HuH-7 (cell line): Measurements from ENCODE around the gene ATP1A1.

Source experiments
- DNase-seq: peaks from one replicate; pipeline ENCODE4 v3.0.0; 2011; ENCODE audit warnings: low spot score

Gene ATP1A1

GRCh38 chr1:116345011-116345410 is 28.0 kb upstream of the ATP1A1 start:
- no peak for DNase-seq

GRCh38 chr1:116345843-116346242 is 27.2 kb upstream of the ATP1A1 start:
- DNase-seq: no peak

- no peak for DNase-seq
Measured at GRCh38 chr1:116346943-116347673, 25.9 kb upstream of the ATP1A1 start.

DNA sequence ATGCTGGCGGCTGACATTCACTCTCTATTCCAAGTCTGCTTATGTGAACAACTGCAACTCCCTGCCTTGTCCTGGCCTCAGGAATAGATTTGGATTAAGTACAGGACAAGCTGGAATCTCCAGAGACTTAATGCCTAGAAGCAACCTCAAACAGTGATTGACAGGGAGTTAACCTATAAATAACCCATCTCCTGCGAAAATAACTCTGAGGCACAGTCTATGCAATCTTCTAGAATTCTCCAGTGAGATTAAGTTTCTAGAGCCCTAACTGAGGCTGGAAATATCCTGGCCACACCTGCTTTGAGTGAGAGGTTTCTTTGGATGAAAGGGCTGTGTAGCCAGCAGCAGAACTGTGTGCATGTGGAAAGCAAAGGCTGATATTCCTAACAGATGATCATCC is 25.3 kb upstream of the ATP1A1 start:
- DNase-seq: no peak

- DNase-seq: no peak
Measured at GRCh38 chr1:116350097-116350645, 22.9 kb upstream of the ATP1A1 start.

DNA sequence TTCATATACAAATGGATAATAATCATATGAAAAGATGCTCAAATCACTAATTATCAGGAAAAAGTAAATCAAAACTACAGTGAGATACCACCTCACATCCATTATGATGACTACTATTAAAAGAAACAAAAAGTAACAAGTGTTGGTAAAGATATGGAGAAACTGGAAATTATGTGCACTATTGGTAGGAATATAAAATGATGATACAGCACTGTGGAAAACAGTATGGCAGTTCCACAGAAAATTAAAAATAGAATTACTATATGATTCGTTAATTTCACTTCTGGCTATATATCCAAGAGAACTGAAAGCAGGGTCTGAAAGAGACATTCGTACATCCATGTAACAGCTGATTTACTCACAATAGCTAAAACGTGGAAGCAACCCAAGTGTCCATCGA is 21.1 kb upstream of the ATP1A1 start:
- no peak for DNase-seq

GRCh38 chr1:116352349-116352813 is 20.7 kb upstream of the ATP1A1 start:
- DNase-seq: no peak

- no peak for DNase-seq
Measured at GRCh38 chr1:116353155-116353554, 19.9 kb upstream of the ATP1A1 start.

GRCh38 chr1:116356067-116356466 is 17.0 kb upstream of the ATP1A1 start:
- no peak for DNase-seq

GRCh38 chr1:116356673-116357072 is 16.4 kb upstream of the ATP1A1 start:
- DNase-seq: no peak

GRCh38 chr1:116357487-116357886 is 15.6 kb upstream of the ATP1A1 start:
- no peak for DNase-seq

GRCh38 chr1:116359060-116359830 is 13.8 kb upstream of the ATP1A1 start:
- DNase-seq: no peak

DNA sequence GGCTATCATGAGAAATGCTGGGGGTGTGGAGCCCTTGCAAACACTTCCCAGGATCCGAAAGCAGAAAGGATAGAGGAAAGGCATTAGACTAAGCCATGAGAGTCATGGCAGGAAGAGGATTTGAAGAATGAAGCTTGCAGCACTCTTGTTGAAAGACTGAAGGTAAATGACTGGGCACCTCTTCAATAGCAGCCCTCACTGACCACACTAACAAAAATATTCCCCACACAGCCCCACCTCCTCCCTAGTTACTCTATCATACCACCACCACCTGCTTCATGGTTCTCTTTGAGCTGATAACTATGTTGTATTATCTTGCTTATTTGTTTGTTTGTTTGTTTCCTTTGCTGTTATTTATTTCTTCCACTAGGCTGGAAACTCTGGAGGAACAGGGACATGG is 13.2 kb upstream of the ATP1A1 start:
- no peak for DNase-seq

DNA sequence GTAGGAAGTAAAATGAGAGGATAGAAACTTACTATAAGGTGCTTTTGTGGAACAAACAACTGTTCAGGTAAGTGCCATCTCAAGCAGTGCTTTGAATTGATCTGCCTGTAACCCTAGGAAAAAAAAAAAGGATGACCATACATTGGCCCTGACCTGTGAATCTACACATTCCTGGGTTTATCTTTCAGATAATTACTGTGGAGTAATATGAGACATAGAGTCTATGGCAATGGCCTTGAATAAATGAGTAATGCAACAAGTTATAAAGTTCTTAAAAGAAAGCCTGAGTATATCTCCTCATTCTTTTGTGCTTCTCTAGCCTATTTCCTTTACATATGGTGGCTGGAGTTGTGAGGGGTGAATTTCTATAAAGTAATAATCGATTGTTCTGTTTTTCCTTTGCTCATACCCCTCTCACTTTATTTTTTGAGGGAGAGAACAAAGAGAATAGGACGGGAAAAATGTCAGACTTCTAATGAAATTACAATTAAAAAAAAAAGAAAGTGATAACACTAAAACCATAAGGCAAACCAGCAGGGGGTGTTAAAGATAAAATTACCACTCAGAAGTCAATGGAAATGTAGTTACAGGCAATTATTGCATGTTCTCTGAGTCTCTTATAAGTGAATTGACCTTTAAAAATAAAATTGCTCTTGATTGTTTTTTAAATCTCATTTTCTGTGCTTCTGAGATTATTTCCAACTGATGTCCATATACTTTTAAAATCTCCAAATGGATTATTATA is 12.4 kb upstream of the ATP1A1 start:
- no peak for DNase-seq

DNA sequence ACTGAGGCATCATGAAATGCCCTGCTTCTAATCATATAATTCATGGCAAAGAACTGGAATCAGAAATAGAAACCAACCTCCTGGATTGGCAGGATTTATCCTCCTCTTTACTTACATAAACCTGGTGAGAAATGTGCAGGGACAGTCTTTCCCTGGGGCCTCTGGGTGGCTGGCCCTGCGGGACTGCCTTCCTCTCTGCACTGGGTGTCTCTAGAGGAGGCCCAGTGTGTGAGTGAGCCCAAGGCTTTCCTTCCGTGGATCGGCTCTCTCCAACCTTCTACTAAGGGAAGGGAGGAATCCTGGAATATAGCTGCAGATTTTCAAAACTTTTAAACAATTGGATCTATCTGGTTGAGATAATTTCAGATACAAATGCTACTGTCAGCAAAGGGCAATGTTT is 11.4 kb upstream of the ATP1A1 start:
- DNase-seq: no peak

DNA sequence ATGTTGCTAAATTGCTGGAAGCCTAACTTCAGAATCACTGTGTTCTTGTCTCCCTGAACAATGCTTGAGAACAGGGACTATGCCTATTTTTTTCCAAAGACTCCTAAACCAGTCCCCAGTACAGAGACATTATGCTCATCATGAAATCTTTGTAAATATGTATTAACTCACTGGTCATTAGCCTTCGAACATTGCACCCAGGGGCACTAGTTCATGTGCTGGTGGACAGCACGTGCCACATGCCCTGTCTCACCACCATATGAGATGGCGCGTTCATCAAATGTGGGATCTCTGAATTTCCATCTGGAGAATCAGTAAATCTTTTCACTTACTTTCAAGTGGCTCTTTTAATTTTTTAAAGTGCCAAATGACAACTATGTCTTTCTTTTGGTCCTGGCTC is 11.0 kb upstream of the ATP1A1 start:
- DNase-seq: no peak

DNA sequence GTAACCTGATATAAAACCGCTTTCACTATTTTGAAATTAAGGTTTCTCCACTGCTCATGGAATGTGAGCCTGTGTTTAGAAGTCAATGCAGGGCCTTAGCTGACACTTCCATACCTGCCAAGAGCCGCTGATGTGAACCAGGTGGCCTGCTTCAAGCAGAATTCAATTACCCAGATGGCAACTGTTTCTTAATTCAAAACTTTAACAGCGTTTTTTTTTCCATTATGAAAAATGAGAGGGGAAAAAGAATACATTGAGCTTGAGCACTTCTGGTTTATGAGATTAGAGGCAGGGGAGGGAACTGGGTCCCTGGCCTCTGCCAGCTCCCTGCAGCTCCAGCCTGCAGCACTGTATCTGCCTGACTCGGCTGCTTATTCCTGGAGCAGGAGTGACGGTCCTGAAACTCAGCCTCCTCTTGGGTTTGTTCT is 7.7 kb upstream of the ATP1A1 start:
- DNase-seq: no peak

DNA sequence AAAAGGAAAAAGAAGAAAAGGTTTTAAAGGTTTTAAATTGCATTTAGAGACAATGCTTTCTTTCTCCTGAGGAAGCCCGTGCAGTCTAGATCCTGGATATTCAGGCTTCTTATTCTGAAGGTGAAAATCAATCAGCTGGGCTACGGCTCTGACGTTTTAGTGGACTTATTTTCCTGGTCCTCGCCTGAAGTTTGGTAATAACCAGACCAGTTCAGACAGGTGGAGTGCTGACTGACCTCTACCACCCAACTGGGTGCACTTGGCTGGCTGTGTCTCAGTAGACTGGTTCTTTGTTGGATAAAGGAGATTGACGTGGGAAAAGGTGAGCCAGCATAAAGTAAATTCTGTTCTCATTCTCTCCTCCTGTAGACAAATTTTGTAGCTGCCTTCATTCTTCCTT is 7.2 kb upstream of the ATP1A1 start:
- DNase-seq: no peak

DNA sequence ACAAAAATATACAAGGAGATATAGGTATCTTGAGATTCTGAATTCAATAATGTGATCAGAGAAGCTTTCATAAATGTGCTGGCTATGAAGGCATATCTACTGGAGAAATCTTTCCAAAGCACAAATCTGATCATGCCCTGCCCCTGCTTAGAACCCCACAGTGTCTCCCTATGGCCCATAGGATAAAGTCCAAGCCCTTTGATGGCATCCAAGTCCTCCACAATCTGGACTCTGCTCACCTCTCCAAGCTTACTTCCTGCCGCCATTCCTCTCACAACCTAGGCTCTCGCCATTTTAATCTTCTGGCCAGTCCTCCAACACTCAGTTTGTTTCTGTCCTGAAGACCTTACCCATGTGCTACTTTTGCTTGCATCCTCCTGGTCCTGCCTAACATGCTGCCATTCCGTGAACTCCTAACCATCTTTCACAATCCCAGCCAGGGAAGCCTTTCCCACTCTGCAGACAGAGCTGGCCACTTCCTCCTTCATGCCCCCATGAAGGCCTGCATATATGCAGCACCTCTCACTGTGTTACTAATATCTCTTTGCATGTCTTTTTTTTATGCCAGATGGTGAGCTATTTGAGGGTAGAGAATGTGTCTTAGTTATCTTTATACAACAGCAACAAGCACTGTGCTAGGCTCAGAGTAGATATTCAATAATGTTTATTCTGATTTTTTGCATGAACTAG is 5.6 kb upstream of the ATP1A1 start:
- no peak for DNase-seq

DNA sequence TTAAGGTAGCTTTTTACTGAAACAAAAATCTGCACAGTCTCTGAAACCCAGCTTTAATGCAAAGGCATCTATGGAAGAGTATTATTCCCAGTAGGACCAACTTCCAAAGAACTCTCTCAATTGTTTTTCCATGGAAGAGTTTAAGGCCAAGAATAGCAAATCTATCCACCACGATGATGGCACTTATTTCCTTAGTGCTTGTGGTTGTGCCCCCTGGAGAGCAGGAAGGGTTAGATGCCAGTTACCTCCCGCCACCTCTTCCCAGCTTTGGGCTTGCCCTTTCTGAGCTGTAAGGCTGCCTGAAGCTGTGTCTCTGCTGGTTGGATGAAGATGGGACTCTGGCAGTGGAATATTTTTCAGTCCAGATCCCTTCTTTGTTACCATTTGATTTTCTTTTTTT is 4.8 kb upstream of the ATP1A1 start:
- no peak for DNase-seq

- no peak for DNase-seq
Measured at GRCh38 chr1:116370181-116370580, 2.9 kb upstream of the ATP1A1 start.

GRCh38 chr1:116371752-116372151 is 1.3 kb upstream of the ATP1A1 start:
- DNase-seq: no peak
